GM13976 (cell line): ENCODE measurements around the gene CA5A.

ENCODE experiments used
- DNase-seq: peaks from one replicate; pipeline ENCODE4 v3.0.0; 2012; ENCODE audit warnings: low spot score
- in situ Hi-C: fragments of 300-500 bp; cut with MboI; formaldehyde crosslinking; loops from one replicate; pipeline ENCODE4 v1.12.0; 2022; ENCODE audit warnings: low sequenced_read_pairs, mixed read lengths, inconsistent platforms; ENCODE audit not compliant: unreplicated experiment
- TF ChIP-seq, protein P1 (sequence below): IDR thresholded peaks from 2 replicates; pipeline ENCODE4 v1.5.1; 2012; ENCODE audit warnings: borderline replicate concordance, mild to moderate bottlenecking; ENCODE audit not compliant: insufficient read depth; ENCODE audit errors: extremely low read depth, missing control alignments, control extremely low read depth

Gene CA5A

DNA sequence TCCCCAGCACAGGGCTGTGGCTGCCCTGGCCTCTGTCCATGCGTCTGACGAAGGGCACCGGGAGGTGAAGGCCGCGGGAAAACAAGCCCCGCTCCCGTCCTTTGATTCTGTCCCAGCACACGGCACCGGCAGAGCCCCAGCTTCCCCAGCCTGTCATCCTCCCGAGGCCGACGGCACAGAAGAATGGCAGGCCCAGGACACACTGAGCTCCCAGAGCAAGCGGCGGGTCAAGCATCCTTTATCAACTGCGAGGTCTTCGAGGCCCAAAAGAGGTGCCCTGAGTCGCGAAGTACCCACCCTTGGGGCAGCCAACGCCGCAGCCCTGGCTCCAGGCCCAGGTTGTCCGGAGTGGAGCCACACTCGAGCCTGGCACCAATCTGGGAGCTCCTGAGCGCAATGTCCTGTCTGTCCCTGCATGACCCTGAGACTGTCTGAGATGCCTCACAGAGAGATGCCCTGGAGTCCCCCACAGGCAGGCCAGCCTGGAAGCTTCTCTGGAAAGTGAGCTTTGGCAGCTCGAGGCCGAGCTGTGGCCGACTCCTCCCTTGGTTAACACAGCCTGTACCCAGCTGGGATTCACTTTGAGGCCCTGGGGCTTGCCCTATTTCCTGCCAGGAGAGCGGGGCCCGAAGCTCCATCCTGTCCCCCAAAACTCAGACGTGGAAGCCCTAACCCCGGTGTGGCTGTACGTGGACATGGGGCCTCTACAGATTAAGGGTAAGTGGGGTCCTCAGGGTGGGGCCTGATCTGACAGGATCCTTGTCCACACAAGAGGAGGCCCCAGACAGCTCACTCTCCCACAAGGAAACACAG lies 90.3 kb downstream of the CA5A start:
- TF ChIP-seq, protein P1, sequence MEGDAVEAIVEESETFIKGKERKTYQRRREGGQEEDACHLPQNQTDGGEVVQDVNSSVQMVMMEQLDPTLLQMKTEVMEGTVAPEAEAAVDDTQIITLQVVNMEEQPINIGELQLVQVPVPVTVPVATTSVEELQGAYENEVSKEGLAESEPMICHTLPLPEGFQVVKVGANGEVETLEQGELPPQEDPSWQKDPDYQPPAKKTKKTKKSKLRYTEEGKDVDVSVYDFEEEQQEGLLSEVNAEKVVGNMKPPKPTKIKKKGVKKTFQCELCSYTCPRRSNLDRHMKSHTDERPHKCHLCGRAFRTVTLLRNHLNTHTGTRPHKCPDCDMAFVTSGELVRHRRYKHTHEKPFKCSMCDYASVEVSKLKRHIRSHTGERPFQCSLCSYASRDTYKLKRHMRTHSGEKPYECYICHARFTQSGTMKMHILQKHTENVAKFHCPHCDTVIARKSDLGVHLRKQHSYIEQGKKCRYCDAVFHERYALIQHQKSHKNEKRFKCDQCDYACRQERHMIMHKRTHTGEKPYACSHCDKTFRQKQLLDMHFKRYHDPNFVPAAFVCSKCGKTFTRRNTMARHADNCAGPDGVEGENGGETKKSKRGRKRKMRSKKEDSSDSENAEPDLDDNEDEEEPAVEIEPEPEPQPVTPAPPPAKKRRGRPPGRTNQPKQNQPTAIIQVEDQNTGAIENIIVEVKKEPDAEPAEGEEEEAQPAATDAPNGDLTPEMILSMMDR: no peak

GRCh38 chr16:87845213-87845612 lies 91.1 kb downstream of the CA5A start:
- TF ChIP-seq, protein P1: no peak
- DNase-seq: no peak
- in situ Hi-C loops: no loop called here

More for the DNA sequence above, 90.3 kb downstream of the CA5A start:
- no peak for DNase-seq
- in situ Hi-C loops: no loop called here

DNA sequence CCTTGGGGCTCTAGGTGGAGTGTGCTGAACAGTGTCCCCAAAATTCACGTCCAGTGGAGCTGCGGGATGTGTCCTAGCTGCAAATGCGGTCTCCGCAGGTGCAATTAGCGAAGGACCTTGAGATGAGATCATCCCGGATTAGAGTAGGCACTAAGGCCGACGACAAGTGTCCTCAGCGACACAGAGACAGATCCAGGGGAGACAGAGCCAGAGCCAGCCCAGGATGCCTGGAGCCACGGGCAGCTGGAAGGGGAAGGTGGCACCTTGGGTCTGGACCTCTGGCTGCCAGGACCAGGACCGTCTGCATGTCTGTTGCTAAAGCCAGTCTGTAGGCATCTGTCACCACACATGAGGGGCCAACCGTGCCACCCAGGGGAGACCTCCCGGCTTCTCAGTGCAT lies 91.5 kb downstream of the CA5A start:
- TF ChIP-seq, protein P1: no peak
- in situ Hi-C loops: no loop called here
- no peak for DNase-seq

GRCh38 chr16:87844120-87844733 lies 92.1 kb downstream of the CA5A start:
- DNase-seq: no peak
- in situ Hi-C loops: no loop called here
- TF ChIP-seq, protein P1: no peak

DNA sequence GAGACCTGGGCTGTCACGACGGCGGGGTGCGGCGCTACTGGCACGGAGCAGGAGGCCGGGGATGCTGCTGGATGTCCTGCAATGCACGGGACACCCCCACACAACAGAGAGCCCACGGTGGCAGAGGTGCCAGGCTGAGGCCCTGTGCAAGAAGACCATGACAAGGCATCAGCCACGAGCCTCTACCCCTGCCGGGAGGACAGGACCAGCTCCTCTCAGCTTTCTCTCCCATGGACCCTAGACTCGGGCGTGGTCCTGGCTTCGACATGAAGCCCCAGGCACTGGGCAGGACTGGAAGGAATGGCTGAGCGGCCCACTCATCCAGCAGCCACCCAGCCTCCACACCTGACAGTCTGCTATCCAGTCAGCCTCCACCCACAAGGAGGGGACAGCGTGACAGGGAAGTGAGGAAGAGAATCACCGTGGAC lies 92.6 kb downstream of the CA5A start:
- TF ChIP-seq, protein P1: no peak
- in situ Hi-C loops: no loop called here
- DNase-seq: no peak

- TF ChIP-seq, protein P1: no peak
- no peak for DNase-seq
- in situ Hi-C loops: no loop called here
Measured at GRCh38 chr16:87842209-87842869, 94.0 kb downstream of the CA5A start.
